Thyroid gland (tissue), 4 donors: ENCODE results near the gene NUP85.

ENCODE experiments used
- POLR2A ChIP-seq, 2 donors: fragments of 450-650 bp; IDR thresholded peaks; one replicate each; pipeline ENCODE4 v1.6.1; 2017; ENCODE audit warnings: antibody characterized with exemption in 2 of 2, mild to moderate bottlenecking in 2 of 2, moderate library complexity in 1 of 2
- TF ChIP-seq, protein P1 (sequence below), 6 experiments: fragments of 200-600 bp in 3 of 6; fragments of 450-650 bp in 3 of 6; sonication (generic) in 3 of 6; IDR thresholded peaks; one replicate each; pipeline ENCODE4 v1.5.1; 2016 to 2019; ENCODE audit warnings: antibody characterized with exemption in 6 of 6, mild to moderate bottlenecking in 2 of 6, inconsistent platforms in 1 of 6, moderate library complexity in 1 of 6

DNA sequence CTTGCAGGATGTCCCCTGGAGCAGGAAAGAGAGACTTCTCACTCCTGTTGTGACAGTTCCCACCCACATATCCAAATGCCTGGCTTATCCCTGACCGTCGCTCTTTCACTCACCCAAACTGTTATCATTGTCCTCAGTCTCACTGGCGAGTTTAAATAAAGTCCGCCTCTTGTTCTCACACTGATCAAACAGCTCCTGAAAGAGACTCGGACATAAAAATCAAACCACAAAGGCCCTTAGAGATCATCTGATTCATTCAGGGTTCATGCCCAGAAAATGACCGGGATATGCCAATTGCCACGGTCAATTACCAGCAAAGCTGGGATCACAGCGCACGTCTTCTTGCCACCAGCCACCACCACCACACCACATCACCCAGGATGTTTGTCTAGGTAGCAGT, 36.0 kb downstream of the NUP85 start:
- TF ChIP-seq, protein P1, sequence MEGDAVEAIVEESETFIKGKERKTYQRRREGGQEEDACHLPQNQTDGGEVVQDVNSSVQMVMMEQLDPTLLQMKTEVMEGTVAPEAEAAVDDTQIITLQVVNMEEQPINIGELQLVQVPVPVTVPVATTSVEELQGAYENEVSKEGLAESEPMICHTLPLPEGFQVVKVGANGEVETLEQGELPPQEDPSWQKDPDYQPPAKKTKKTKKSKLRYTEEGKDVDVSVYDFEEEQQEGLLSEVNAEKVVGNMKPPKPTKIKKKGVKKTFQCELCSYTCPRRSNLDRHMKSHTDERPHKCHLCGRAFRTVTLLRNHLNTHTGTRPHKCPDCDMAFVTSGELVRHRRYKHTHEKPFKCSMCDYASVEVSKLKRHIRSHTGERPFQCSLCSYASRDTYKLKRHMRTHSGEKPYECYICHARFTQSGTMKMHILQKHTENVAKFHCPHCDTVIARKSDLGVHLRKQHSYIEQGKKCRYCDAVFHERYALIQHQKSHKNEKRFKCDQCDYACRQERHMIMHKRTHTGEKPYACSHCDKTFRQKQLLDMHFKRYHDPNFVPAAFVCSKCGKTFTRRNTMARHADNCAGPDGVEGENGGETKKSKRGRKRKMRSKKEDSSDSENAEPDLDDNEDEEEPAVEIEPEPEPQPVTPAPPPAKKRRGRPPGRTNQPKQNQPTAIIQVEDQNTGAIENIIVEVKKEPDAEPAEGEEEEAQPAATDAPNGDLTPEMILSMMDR (IDR thresholded peaks at IDR 0.05) = no peak
- TF ChIP-seq POLR2A (IDR thresholded peaks at IDR 0.05) = no peak
